Neural cell (in vitro differentiated cells): Measurements from ENCODE around the gene PIK3C2A. TPM values are rescaled to one million over a fixed set of nuclear protein-coding genes. Genes with fewer than 3 reads are reported as not detected.

ENCODE experiments used
- H2AFZ ChIP-seq: fragments of 200-600, 300-800 bp; sonication (generic), shearing (Covaris generic); 2 replicates; pipeline ENCODE4 v1.6.0; 2014; ENCODE audit warnings: low read depth, mild to moderate bottlenecking, antibody characterized with exemption, low read length, moderate library complexity
- H3F3A ChIP-seq: fragments of 200-600 bp; shearing (Covaris generic); 2 replicates; pipeline ENCODE4 v1.6.1; 2016; ENCODE audit warnings: mild to moderate bottlenecking, moderate library complexity, mixed read lengths, antibody characterized with exemption, low read length; ENCODE audit not compliant: insufficient read depth, poor library complexity, severe bottlenecking
- H3K27ac ChIP-seq: fragments of 200-600, 300-800 bp; sonication (generic), shearing (Covaris generic); 2 replicates; pipeline ENCODE4 v1.5.1; 2014; ENCODE audit warnings: mild to moderate bottlenecking, low read length, moderate library complexity
- H3K27me3 ChIP-seq: fragments of 300-800, 200-600 bp; sonication (generic), shearing (Covaris generic); 2 replicates; pipeline ENCODE4 v1.6.0; 2014; ENCODE audit warnings: mild to moderate bottlenecking, low read depth, low read length, moderate library complexity; ENCODE audit not compliant: insufficient read depth
- H3K36me3 ChIP-seq: fragments of 300-800, 200-600 bp; sonication (generic), shearing (Covaris generic); 2 replicates; pipeline ENCODE4 v1.5.1; 2014; ENCODE audit warnings: mild to moderate bottlenecking, antibody characterized with exemption, low read length, moderate library complexity; ENCODE audit not compliant: insufficient read depth
- H3K4me2 ChIP-seq: fragments of 300-800, 200-600 bp; sonication (generic), shearing (Covaris generic); 2 replicates; pipeline ENCODE4 v1.6.0; 2014; ENCODE audit warnings: mild to moderate bottlenecking, low read length
- H3K4me3 ChIP-seq: fragments of 300-800, 200-600 bp; sonication (generic), shearing (Covaris generic); 2 replicates; pipeline ENCODE4 v1.5.1; 2014; ENCODE audit warnings: mild to moderate bottlenecking, low read length, moderate library complexity
- H3K79me2 ChIP-seq: fragments of 200-600 bp; shearing (Covaris generic); replicated peaks from 2 replicates; pipeline ENCODE4 v1.6.0; 2014; ENCODE audit warnings: mild to moderate bottlenecking, low read length, moderate library complexity; ENCODE audit not compliant: insufficient read depth
- H3K9ac ChIP-seq: fragments of 300-800, 200-600 bp; sonication (generic), shearing (Covaris generic); 2 replicates; pipeline ENCODE4 v1.6.1; 2016; ENCODE audit warnings: mild to moderate bottlenecking, low read length, mixed read lengths
- H3K9me2 ChIP-seq: fragments of 200-600 bp; shearing (Covaris generic); 2 replicates; pipeline ENCODE4 v1.6.1; 2016; ENCODE audit warnings: mild to moderate bottlenecking, low read length, mixed read lengths; ENCODE audit not compliant: insufficient read depth
- H3K9me3 ChIP-seq: fragments of 200-600, 300-800 bp; sonication (generic), shearing (Covaris generic); 2 replicates; pipeline ENCODE4 v1.6.1; 2016; ENCODE audit warnings: mild to moderate bottlenecking, mixed run types, low read length, moderate library complexity, mixed read lengths
- H4K20me1 ChIP-seq: fragments of 200-600 bp; shearing (Covaris generic); 2 replicates; pipeline ENCODE4 v1.6.1; 2016; ENCODE audit warnings: mild to moderate bottlenecking, mixed run types; ENCODE audit not compliant: insufficient read depth
- CTCF ChIP-seq: fragments of 450-650 bp; IDR thresholded peaks from 2 replicates; pipeline ENCODE4 v1.5.1; 2014; ENCODE audit warnings: antibody characterized with exemption, mild to moderate bottlenecking, moderate library complexity; ENCODE audit not compliant: poor library complexity, severe bottlenecking
- EP300 ChIP-seq: fragments of 450-650 bp; conservative IDR thresholded peaks from 2 replicates; pipeline ENCODE4 v1.6.1; 2014; ENCODE audit warnings: antibody characterized with exemption, mild to moderate bottlenecking, moderate library complexity; ENCODE audit not compliant: poor library complexity, severe bottlenecking
- EZH2 ChIP-seq: fragments of 200-600, 300-800 bp; shearing (Covaris generic), sonication (generic); IDR thresholded peaks from 2 replicates; pipeline ENCODE4 v1.6.1; 2014; ENCODE audit warnings: antibody characterized with exemption, low read length, borderline replicate concordance, mild to moderate bottlenecking; ENCODE audit not compliant: insufficient read depth, poor library complexity, severe bottlenecking
- MXI1 ChIP-seq: fragments of 450-650 bp; conservative IDR thresholded peaks from 2 replicates; pipeline ENCODE4 v1.6.1; 2014; ENCODE audit warnings: antibody characterized with exemption, mild to moderate bottlenecking; ENCODE audit not compliant: poor library complexity, severe bottlenecking
- POLR2AphosphoS5 ChIP-seq: IDR thresholded peaks from 2 replicates; pipeline ENCODE4 v1.6.1; 2012
- RAD21 ChIP-seq: fragments of 450-650 bp; conservative IDR thresholded peaks from 2 replicates; pipeline ENCODE4 v1.6.1; 2014; ENCODE audit warnings: antibody characterized with exemption, mild to moderate bottlenecking, moderate library complexity
- SMC3 ChIP-seq: fragments of 450-650 bp; conservative IDR thresholded peaks from 2 replicates; pipeline ENCODE4 v1.6.1; 2014; ENCODE audit warnings: antibody characterized with exemption, mild to moderate bottlenecking, moderate library complexity; ENCODE audit not compliant: poor library complexity
- TAF1 ChIP-seq: IDR thresholded peaks from 2 replicates; pipeline ENCODE4 v1.6.1; 2012; ENCODE audit warnings: low read depth
- polyA plus RNA-seq: library from polyadenylated mRNA; depleted of rRNA; stranded (reverse); fragments of >200 nt; gene quantifications from 2 replicates; pipeline ENCODE4 v1.2.3, GENCODE V29; 2014
- TF ChIP-seq, protein P1 (sequence below): IDR thresholded peaks from 2 replicates; pipeline ENCODE4 v1.6.1; 2012; ENCODE audit warnings: borderline replicate concordance

PIK3C2A gene
- polyA plus RNA-seq, 1 donor from 2014 or later, result 24.9 TPM

DNA sequence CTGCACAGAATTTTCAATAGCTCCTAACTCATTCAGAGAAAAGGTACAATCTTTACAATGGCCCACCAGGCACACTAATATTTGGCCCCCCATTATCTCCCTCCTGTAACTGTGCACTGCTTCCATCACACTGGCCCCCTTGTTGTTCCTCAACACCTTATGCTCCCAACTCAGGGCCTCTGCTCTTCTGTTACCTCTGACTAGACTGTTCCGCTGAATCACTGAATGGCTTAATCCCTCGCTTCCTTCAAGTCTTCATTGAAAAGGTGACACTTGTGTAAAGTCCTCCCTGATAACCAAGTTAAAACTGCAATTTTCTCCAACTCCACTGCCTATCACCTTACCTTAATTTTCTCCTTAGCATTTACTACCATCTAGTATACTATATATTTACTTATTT is 21.8 kb downstream of the PIK3C2A start:
- Histone ChIP-seq H3K9ac (no peak overlapping the region), H3K27me3 (no peaks in the 10 kb centered on the region), H3K79me2 (peaks cover 34% of the 10 kb centered on the region), H4K20me1 (no peaks in the 10 kb centered on the region), H3K4me3 (no peak overlapping the region), H2AFZ (no peak overlapping the region), H3K9me2 (no peaks in the 10 kb centered on the region), H3K36me3 (no peaks in the 10 kb centered on the region), H3K4me2 (no peak overlapping the region), H3K9me3 (no peaks in the 10 kb centered on the region), H3K27ac (no peak overlapping the region), H3F3A (no peaks in the 10 kb centered on the region)
- TF ChIP-seq CTCF, result no peak

- Histone ChIP-seq H3K27me3 (no peaks in the 10 kb centered on the region), H2AFZ (no peak overlapping the region), H3K36me3 (no peaks in the 10 kb centered on the region), H3K79me2 (peaks cover 33% of the 10 kb centered on the region), H3K4me3 (no peak overlapping the region), H3K4me2 (no peak overlapping the region), H3K9ac (no peak overlapping the region), H3F3A (no peaks in the 10 kb centered on the region), H3K9me3 (no peaks in the 10 kb centered on the region), H3K27ac (no peak overlapping the region), H4K20me1 (no peaks in the 10 kb centered on the region), H3K9me2 (no peaks in the 10 kb centered on the region)
- no peak for TF ChIP-seq EP300
- TF ChIP-seq POLR2AphosphoS5, result no peak
Measured at GRCh38 chr11:17184882-17185587, 22.8 kb downstream of the PIK3C2A start.

- H3K27ac ChIP-seq, result no peak overlapping the region
- H3F3A ChIP-seq, result no peaks in the 10 kb centered on the region
Measured at GRCh38 chr11:17183836-17184235, 23.9 kb downstream of the PIK3C2A start.

More at GRCh38 chr11:17183836-17184235, 23.9 kb downstream of the PIK3C2A start:
- no peak overlapping the region for H3K9ac ChIP-seq
- H3K4me2 ChIP-seq, result no peak overlapping the region
- peaks cover 41% of the 10 kb centered on the region for H3K79me2 ChIP-seq
- no peak overlapping the region for H3K4me3 ChIP-seq
- H3K27me3 ChIP-seq, result no peaks in the 10 kb centered on the region
- no peaks in the 10 kb centered on the region for H4K20me1 ChIP-seq
- H3K9me3 ChIP-seq, result no peaks in the 10 kb centered on the region
- no peak overlapping the region for H2AFZ ChIP-seq
- H3K9me2 ChIP-seq, result no peaks in the 10 kb centered on the region
- TF ChIP-seq SMC3, result no peak
- TF ChIP-seq MXI1, result no peak
- TF ChIP-seq EZH2, result no peak
- no peak for TF ChIP-seq EP300
- no peak for TF ChIP-seq POLR2AphosphoS5
- TF ChIP-seq CTCF, result no peak
- no peak for TF ChIP-seq RAD21
- TF ChIP-seq, protein P1, sequence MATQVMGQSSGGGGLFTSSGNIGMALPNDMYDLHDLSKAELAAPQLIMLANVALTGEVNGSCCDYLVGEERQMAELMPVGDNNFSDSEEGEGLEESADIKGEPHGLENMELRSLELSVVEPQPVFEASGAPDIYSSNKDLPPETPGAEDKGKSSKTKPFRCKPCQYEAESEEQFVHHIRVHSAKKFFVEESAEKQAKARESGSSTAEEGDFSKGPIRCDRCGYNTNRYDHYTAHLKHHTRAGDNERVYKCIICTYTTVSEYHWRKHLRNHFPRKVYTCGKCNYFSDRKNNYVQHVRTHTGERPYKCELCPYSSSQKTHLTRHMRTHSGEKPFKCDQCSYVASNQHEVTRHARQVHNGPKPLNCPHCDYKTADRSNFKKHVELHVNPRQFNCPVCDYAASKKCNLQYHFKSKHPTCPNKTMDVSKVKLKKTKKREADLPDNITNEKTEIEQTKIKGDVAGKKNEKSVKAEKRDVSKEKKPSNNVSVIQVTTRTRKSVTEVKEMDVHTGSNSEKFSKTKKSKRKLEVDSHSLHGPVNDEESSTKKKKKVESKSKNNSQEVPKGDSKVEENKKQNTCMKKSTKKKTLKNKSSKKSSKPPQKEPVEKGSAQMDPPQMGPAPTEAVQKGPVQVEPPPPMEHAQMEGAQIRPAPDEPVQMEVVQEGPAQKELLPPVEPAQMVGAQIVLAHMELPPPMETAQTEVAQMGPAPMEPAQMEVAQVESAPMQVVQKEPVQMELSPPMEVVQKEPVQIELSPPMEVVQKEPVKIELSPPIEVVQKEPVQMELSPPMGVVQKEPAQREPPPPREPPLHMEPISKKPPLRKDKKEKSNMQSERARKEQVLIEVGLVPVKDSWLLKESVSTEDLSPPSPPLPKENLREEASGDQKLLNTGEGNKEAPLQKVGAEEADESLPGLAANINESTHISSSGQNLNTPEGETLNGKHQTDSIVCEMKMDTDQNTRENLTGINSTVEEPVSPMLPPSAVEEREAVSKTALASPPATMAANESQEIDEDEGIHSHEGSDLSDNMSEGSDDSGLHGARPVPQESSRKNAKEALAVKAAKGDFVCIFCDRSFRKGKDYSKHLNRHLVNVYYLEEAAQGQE, result no peak
- no peak for TF ChIP-seq TAF1
- H3K36me3 ChIP-seq, result no peaks in the 10 kb centered on the region
